H1 (cell line): ENCODE measurements around the gene DOCK3. TPM values are rescaled to one million over a fixed set of nuclear protein-coding genes. Genes with fewer than 3 reads are reported as not detected.

ENCODE experiments used
- CTCF ChIA-PET: fragments of 300-600 bp; sonication (Branson Sonifier 250); formaldehyde crosslinking; loops from one replicate; lab custom pipeline; 2021; ENCODE audit not compliant: partially characterized antibody; lab: Charles Lee
- POLR2A ChIA-PET: fragments of 300-600 bp; sonication (Branson Sonifier 250); formaldehyde crosslinking; loops from one replicate; lab custom pipeline; 2021; ENCODE audit warnings: inconsistent platforms; ENCODE audit not compliant: partially characterized antibody; lab: Charles Lee
- DNase-seq, 2 experiments: peaks; one replicate each; pipeline versions ENCODE4 v3.0.0 to v3.0.0-alpha.2; 2010 to 2022; ENCODE audit warnings: low spot score in 2 of 2, low read depth in 1 of 2, mixed read lengths in 1 of 2
- FAIRE-seq: peaks from 2 replicates; lab custom pipeline; 2011; peaks lifted over from hg19 to GRCh38; lab: Jason Lieb, UNC
- H2AFZ ChIP-seq: 2 replicates; pipeline ENCODE4 v1.8.1; 2012; ENCODE audit warnings: low read length, inconsistent platforms
- H2AK5ac ChIP-seq: 2 replicates; pipeline ENCODE4 v1.6.1; 2013; ENCODE audit warnings: low read depth, low read length
- H2BK120ac ChIP-seq: replicated peaks from 2 replicates; pipeline ENCODE3; 2013; ENCODE audit warnings: low read depth, low read length, inconsistent platforms
- H2BK12ac ChIP-seq: 2 replicates; pipeline ENCODE4 v1.6.1; 2013; ENCODE audit warnings: low read depth, low read length
- H2BK15ac ChIP-seq: 2 replicates; pipeline ENCODE4 v1.6.1; 2013; ENCODE audit warnings: low read length
- H2BK20ac ChIP-seq: 2 replicates; pipeline ENCODE4 v1.6.1; 2013; ENCODE audit warnings: low read length
- H2BK5ac ChIP-seq: 2 replicates; pipeline ENCODE4 v1.6.1; 2013; ENCODE audit warnings: low read depth, low read length
- H3K14ac ChIP-seq: 2 replicates; pipeline ENCODE4 v1.6.1; 2013; ENCODE audit warnings: inconsistent platforms; ENCODE audit not compliant: insufficient read length
- H3K18ac ChIP-seq: 2 replicates; pipeline ENCODE4 v1.6.1; 2013; ENCODE audit warnings: low read length; ENCODE audit errors: extremely low read depth
- H3K23ac ChIP-seq: 2 replicates; pipeline ENCODE4 v1.6.1; 2013; ENCODE audit warnings: inconsistent platforms; ENCODE audit not compliant: insufficient read length
- H3K23me2 ChIP-seq: 2 replicates; pipeline ENCODE4 v1.6.1; 2013; ENCODE audit warnings: low read depth, low read length
- H3K27ac ChIP-seq: 2 replicates; pipeline ENCODE4 v1.6.1; 2011; ENCODE audit warnings: low read depth, low read length, inconsistent platforms
- H3K27me3 ChIP-seq, 4 experiments: replicated peaks in 1 of 4; 1 replicate in 1 of 4; 2 replicates in 3 of 4; pipeline versions ENCODE4 v1.6.1 to v1.8.1; 2011 to 2013; ENCODE audit warnings: low read length in 3 of 4, mild to moderate bottlenecking in 3 of 4, inconsistent platforms in 2 of 4, mixed read lengths in 2 of 4, moderate library complexity in 1 of 4; ENCODE audit not compliant: control insufficient read depth in 3 of 4, insufficient read depth in 3 of 4; ENCODE audit errors: extremely low read depth in 1 of 4
- H3K36me3 ChIP-seq, 4 experiments: 2 replicates each; pipeline versions ENCODE4 v1.6.1 to v1.8.1; 2011 to 2013; ENCODE audit warnings: mild to moderate bottlenecking in 4 of 4, low read length in 3 of 4, moderate library complexity in 2 of 4, control low read depth in 1 of 4, inconsistent platforms in 1 of 4; ENCODE audit not compliant: insufficient read depth in 4 of 4, control insufficient read depth in 2 of 4
- H3K4ac ChIP-seq: replicated peaks from 2 replicates; pipeline ENCODE3; 2013; ENCODE audit warnings: low read length, low read depth, mixed read lengths, inconsistent platforms; ENCODE audit not compliant: insufficient read length
- H3K4me1 ChIP-seq, 4 experiments: replicated peaks in 1 of 4; 1 replicate in 1 of 4; 2 replicates in 3 of 4; pipeline versions ENCODE4 v1.6.1 to v1.8.1; 2011 to 2013; ENCODE audit warnings: low read length in 3 of 4, inconsistent platforms in 2 of 4, mixed read lengths in 1 of 4; ENCODE audit not compliant: insufficient read depth in 4 of 4, control insufficient read depth in 3 of 4
- H3K4me2 ChIP-seq, 2 experiments: 2 replicates each; pipeline versions ENCODE4 v1.6.1 to v1.8.1; 2011 to 2013; ENCODE audit warnings: low read depth in 2 of 2, low read length in 2 of 2, control low read depth in 1 of 2, inconsistent platforms in 1 of 2, mild to moderate bottlenecking in 1 of 2; ENCODE audit not compliant: insufficient read depth in 1 of 2
- H3K4me3 ChIP-seq, 4 experiments: fragments of 200-600, 300-600 bp in 1 of 4; sonication (generic), shearing (Covaris generic), sonication (Bioruptor Twin) in 1 of 4; 2 replicates each; pipeline versions ENCODE4 v1.5.1 to v1.8.1; 2011 to 2016; ENCODE audit warnings: low read length in 4 of 4, low read depth in 3 of 4, control low read depth in 2 of 4, inconsistent platforms in 2 of 4, mild to moderate bottlenecking in 2 of 4, mixed read lengths in 1 of 4, moderate library complexity in 1 of 4; ENCODE audit not compliant: insufficient read depth in 2 of 4; ENCODE audit errors: extremely low read depth in 1 of 4
- H3K56ac ChIP-seq: replicated peaks from 2 replicates; pipeline ENCODE3; 2013; ENCODE audit warnings: low read depth, mild to moderate bottlenecking, mixed read lengths, low read length, inconsistent platforms; ENCODE audit not compliant: insufficient read length
- H3K79me1 ChIP-seq: 2 replicates; pipeline ENCODE4 v1.6.1; 2013; ENCODE audit warnings: low read depth, low read length, control low read depth
- H3K79me2 ChIP-seq, 2 experiments: 2 replicates each; pipeline versions ENCODE4 v1.6.1 to v1.8.1; 2012 to 2013; ENCODE audit warnings: low read length in 2 of 2, mild to moderate bottlenecking in 2 of 2, inconsistent platforms in 1 of 2; ENCODE audit not compliant: insufficient read depth in 2 of 2, control insufficient read depth in 1 of 2
- H3K9ac ChIP-seq, 4 experiments: replicated peaks in 1 of 4; 1 replicate in 1 of 4; 2 replicates in 3 of 4; pipeline versions ENCODE4 v1.6.1 to v1.8.1; 2011 to 2013; ENCODE audit warnings: low read depth in 3 of 4, low read length in 3 of 4, control low read depth in 2 of 4, mild to moderate bottlenecking in 2 of 4, moderate library complexity in 2 of 4, inconsistent platforms in 1 of 4; ENCODE audit errors: extremely low read depth in 1 of 4
- H3K9me3 ChIP-seq, 2 experiments: 2 replicates each; pipeline versions ENCODE4 v1.6.1 to v1.8.1; 2012 to 2013; ENCODE audit warnings: mild to moderate bottlenecking in 2 of 2, moderate library complexity in 2 of 2, control low read depth in 1 of 2, inconsistent platforms in 1 of 2, low read depth in 1 of 2, low read length in 1 of 2, mixed read lengths in 1 of 2; ENCODE audit not compliant: insufficient read depth in 2 of 2
- H4K20me1 ChIP-seq, 2 experiments: replicated peaks in 1 of 2; 2 replicates each; pipeline versions ENCODE3 to v1.8.1; 2011 to 2013; ENCODE audit warnings: inconsistent platforms in 2 of 2, low read length in 2 of 2, mild to moderate bottlenecking in 1 of 2; ENCODE audit not compliant: insufficient read depth in 2 of 2, control insufficient read depth in 1 of 2
- H4K5ac ChIP-seq: 2 replicates; pipeline ENCODE4 v1.6.1; 2013; ENCODE audit warnings: low read length, low read depth, mixed read lengths, inconsistent platforms; ENCODE audit not compliant: insufficient read length
- H4K8ac ChIP-seq: 2 replicates; pipeline ENCODE4 v1.8.0; 2013; ENCODE audit warnings: mild to moderate bottlenecking, moderate library complexity, low read length, inconsistent platforms; ENCODE audit not compliant: insufficient read depth; ENCODE audit errors: extremely low read depth
- H4K91ac ChIP-seq: replicated peaks from 2 replicates; pipeline ENCODE3; 2013; ENCODE audit warnings: low read length, mixed read lengths, inconsistent platforms; ENCODE audit not compliant: insufficient read length
- CTBP2 ChIP-seq: IDR thresholded peaks from 2 replicates; pipeline ENCODE4 v1.7.0; 2011; ENCODE audit warnings: borderline replicate concordance, mild to moderate bottlenecking, moderate library complexity, mixed read lengths, low read length; ENCODE audit not compliant: insufficient read depth, insufficient read length
- EGR1 ChIP-seq: IDR thresholded peaks from 2 replicates; pipeline ENCODE4 v1.6.1; 2011; ENCODE audit warnings: low read depth, low read length, borderline replicate concordance
- FOSL1 ChIP-seq: IDR thresholded peaks from 2 replicates; pipeline ENCODE4 v1.6.1; 2011; ENCODE audit warnings: mild to moderate bottlenecking, low read depth, low read length, moderate library complexity; ENCODE audit not compliant: insufficient read depth
- NANOG ChIP-seq: IDR thresholded peaks from 2 replicates; pipeline ENCODE4 v1.6.1; 2011; ENCODE audit warnings: low read length, low read depth, mild to moderate bottlenecking, inconsistent platforms; ENCODE audit not compliant: insufficient read depth, poor library complexity, severe bottlenecking
- SIX5 ChIP-seq: IDR thresholded peaks from 2 replicates; pipeline ENCODE4 v1.6.1; 2011; ENCODE audit warnings: mild to moderate bottlenecking, low read depth, low read length
- SP1 ChIP-seq: IDR thresholded peaks from 2 replicates; pipeline ENCODE4 v1.6.1; 2011; ENCODE audit warnings: low read depth, low read length
- WGBS, 2 experiments: shearing (Covaris generic) in 1 of 2; methylation state at CpG; one replicate each; pipeline versions ENCODE4 v1.1.6 to v1.1.7; 2013 to 2015; ENCODE audit warnings: low lambda C conversion rate in 2 of 2, mixed read lengths in 2 of 2, inconsistent platforms in 1 of 2, low coverage in 1 of 2, missing lambda C conversion rate in 1 of 2; ENCODE audit not compliant: insufficient replicate concordance in 2 of 2, insufficient coverage in 1 of 2, insufficient read length in 1 of 2; ENCODE audit errors: extremely low coverage in 1 of 2, missing lambda C conversion rate in 1 of 2; 5-methylcytosine and 5-hydroxymethylcytosine counted together
- polyA plus RNA-seq, 7 experiments: library from polyadenylated mRNA; depleted of rRNA in 3 of 7; stranded (reverse) in 5 of 7; unstranded in 2 of 7; fragments of >200 nt in 5 of 7; fragments of 200-250 nt in 2 of 7; gene quantifications; 1 replicate in 5 of 7; 2 replicates in 1 of 7; 4 replicates in 1 of 7; pipeline versions ENCODE4 v1.2.1 to v1.2.3, GENCODE V29; 2011 to 2013; ENCODE audit warnings: missing spikeins in 2 of 7, mixed read lengths in 2 of 7
- total RNA-seq: library from RNA; stranded (reverse); fragmentation: NEBNext Ultra II Directional; extraction: Animal tissue kit (Norgen Biotek cat#: 25700); gene quantifications from 2 replicates; pipeline ENCODE4 v1.2.1, GENCODE V29; 2021

Gene DOCK3
- total and polyA plus RNA-seq, 2 of the 8 experiments (the other 6 are each of a cell fraction or from before 2014, with no cell fraction given) = 2.7 to 5.0 TPM

DNA sequence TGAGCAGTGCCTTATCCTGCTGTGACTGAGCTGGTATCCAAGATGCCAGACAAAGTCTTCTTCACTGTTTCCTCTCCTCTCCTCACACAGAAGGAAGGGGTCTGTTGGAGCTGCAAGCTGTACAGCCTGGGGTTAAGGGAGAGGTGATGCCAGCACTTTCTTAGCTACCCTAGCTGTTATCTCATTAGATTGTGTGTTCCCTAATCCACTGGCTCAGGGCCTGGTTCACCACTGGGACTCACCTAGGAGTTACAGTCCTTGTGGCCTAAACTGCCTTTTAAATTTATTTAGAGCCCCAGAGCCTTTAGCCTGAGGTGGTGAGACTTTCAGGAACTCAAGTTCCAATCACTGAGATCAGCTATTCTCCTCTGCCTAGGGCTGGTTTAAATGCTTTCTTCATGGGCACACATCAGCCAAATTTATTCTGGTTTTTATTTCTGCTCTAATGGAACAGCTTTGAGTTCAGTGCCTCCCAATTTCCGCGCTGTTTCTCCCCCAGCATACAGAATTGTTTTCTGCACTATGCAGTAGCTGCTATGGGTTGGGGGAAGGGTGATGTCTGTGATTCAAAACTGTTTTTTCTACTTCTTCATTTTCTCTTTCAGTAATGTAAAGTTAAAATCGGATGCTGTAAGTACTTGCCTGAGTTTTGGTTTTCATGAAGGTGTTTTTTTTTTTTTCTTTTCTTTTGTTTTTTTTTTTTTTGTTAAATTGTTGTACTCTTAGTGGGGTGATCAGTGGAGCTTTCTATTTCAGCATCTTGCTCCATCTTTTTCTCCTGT lies 198.8 kb downstream of the DOCK3 start:
- DNase-seq (no peak), FAIRE-seq (no peak)
- H2BK20ac ChIP-seq = no peak overlapping the region
- H2BK120ac ChIP-seq = no peak overlapping the region
- H3K14ac ChIP-seq = no peak overlapping the region
- no peaks in the 10 kb centered on the region for H3K79me1 ChIP-seq
- no peaks in the 10 kb centered on the region; a peak in 1 of 4 replicates for H3K9me3 ChIP-seq
- no peaks in the 10 kb centered on the region for H4K20me1 ChIP-seq
- no peak overlapping the region for H3K27ac ChIP-seq
- H2BK15ac ChIP-seq = no peak overlapping the region
- no peaks in the 10 kb centered on the region for H3K23me2 ChIP-seq
- ChIA-PET POLR2A (interaction anchor here (0.6 to 1.4 kb wide), 3 partner anchors 86 to 511 kb away, joined by 3 to 4 read pairs (median 3); partner anchors contain the start of gene MANF), CTCF (interaction anchor here (0.6 to 2.6 kb wide), 9 partner anchors 11 to 259 kb away, joined by 3 to 12 read pairs (median 5); partner anchors contain the start of gene DOCK3)
- H2AK5ac ChIP-seq = no peak overlapping the region
- H3K4me1 ChIP-seq = peaks cover 0 to 6% (median 3%) of the 10 kb centered on the region in 4 experiments; a peak in 4 of 7 replicates
- H3K18ac ChIP-seq = no peak overlapping the region
- H3K56ac ChIP-seq = no peak overlapping the region
- no peaks in the 10 kb centered on the region for H3K79me2 ChIP-seq
- no peak overlapping the region for H2BK5ac ChIP-seq
- 86% methylated on average over 3 of the region's 3 CpGs; no CpG with 5 or more reads in 1 of the 2 experiments for WGBS, 2 experiments
- H3K9ac ChIP-seq = no peak overlapping the region
- no peak overlapping the region for H4K5ac ChIP-seq
- no peak overlapping the region for H2AFZ ChIP-seq
- TF ChIP-seq NANOG (no peak), CTBP2 (no peak), EGR1 (no peak), FOSL1 (no peak), SIX5 (no peak), SP1 (no peak)
- no peak overlapping the region for H3K4me3 ChIP-seq
- no peak overlapping the region for H3K4me2 ChIP-seq
- H3K4ac ChIP-seq = no peak overlapping the region
- H3K27me3 ChIP-seq = no peaks in the 10 kb centered on the region
- no peak overlapping the region for H4K8ac ChIP-seq
- no peak overlapping the region for H3K23ac ChIP-seq
- H4K91ac ChIP-seq = no peak overlapping the region
- H3K36me3 ChIP-seq = no peaks in the 10 kb centered on the region
- peak overlapping the region; percentile 12; the same call in 1 of the 2 replicates for H2BK12ac ChIP-seq
